Stomach (tissue), 4 donors: ENCODE data around the gene GABRP.
"Not testable (repeated sequence)": the region's sequence is repeated elsewhere in the genome, so short reads cannot be mapped to it uniquely, and the experiment has no call there.

Experiments
- EP300 ChIP-seq: sonication (generic); formaldehyde crosslinking; IDR thresholded peaks from one replicate; pipeline ENCODE4 v1.6.1; 2017; ENCODE audit warnings: antibody characterized with exemption
- POLR2A ChIP-seq, 4 donors: fragments of 450-650 bp; IDR thresholded peaks; one replicate each; pipeline ENCODE4 v1.6.1; 2016; ENCODE audit warnings: antibody characterized with exemption in 4 of 4, control low read depth in 2 of 4, mild to moderate bottlenecking in 1 of 4, moderate library complexity in 1 of 4
- POLR2AphosphoS5 ChIP-seq, 3 donors: sonication (generic); formaldehyde crosslinking; IDR thresholded peaks; one replicate each; pipeline ENCODE4 v1.6.1; 2016; ENCODE audit warnings: antibody characterized with exemption in 3 of 3
- TF ChIP-seq, protein P1 (sequence below), 7 experiments: fragments of 450-650 bp in 4 of 7; fragments of 200-600 bp in 3 of 7; sonication (generic) in 3 of 7; IDR thresholded peaks; one replicate each; pipeline ENCODE4 v1.5.1; 2016 to 2019; ENCODE audit warnings: antibody characterized with exemption in 7 of 7, control low read depth in 2 of 7, mild to moderate bottlenecking in 1 of 7

DNA sequence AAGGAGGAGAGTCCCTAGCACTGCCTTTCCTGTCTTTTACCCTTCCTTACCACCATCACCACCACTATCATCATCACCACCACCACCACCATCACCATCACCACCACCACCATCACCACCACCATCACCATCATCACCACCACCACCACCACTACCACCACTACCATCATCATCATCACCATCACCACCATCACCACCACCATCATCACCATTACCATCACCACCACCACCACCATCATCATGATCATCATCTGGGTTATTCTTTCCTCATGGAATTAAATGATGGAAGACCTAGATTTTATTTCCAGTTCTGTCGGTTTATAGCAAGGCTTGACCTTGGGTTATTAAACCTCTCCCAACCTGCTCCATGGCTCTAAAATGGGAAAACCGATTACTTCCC is 50.5 kb downstream of the GABRP start:
- TF ChIP-seq, protein P1, sequence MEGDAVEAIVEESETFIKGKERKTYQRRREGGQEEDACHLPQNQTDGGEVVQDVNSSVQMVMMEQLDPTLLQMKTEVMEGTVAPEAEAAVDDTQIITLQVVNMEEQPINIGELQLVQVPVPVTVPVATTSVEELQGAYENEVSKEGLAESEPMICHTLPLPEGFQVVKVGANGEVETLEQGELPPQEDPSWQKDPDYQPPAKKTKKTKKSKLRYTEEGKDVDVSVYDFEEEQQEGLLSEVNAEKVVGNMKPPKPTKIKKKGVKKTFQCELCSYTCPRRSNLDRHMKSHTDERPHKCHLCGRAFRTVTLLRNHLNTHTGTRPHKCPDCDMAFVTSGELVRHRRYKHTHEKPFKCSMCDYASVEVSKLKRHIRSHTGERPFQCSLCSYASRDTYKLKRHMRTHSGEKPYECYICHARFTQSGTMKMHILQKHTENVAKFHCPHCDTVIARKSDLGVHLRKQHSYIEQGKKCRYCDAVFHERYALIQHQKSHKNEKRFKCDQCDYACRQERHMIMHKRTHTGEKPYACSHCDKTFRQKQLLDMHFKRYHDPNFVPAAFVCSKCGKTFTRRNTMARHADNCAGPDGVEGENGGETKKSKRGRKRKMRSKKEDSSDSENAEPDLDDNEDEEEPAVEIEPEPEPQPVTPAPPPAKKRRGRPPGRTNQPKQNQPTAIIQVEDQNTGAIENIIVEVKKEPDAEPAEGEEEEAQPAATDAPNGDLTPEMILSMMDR (IDR thresholded peaks at IDR 0.05) = not testable (repeated sequence)
- TF ChIP-seq POLR2A (IDR thresholded peaks at IDR 0.05); POLR2AphosphoS5 (IDR thresholded peaks at IDR 0.05); EP300: not testable (repeated sequence)
